ENCODE results near the gene LDHA. TPM values are rescaled to one million over a fixed set of nuclear protein-coding genes. Genes with fewer than 3 reads are reported as not detected.
A peak's percentile ranks its signal among the peaks of the same experiment; 100 is the strongest.

The LDHA gene
- total and polyA plus RNA-seq, 2 of the 13 experiments (the other 11 are each of a cell fraction or from before 2014, with no cell fraction given): 805 to 1,547 TPM

- TF ChIP-seq ZNF318 (CRISPR knock-in tag; IDR thresholded peaks at IDR 0.05): peak; percentile 73; the same call in 1 of the 2 replicates
- no peak for TF ChIP-seq ZBTB40 (IDR thresholded peaks at IDR 0.05)
- TF ChIP-seq ZBTB40 (CRISPR knock-in tag; IDR thresholded peaks at IDR 0.05): 0 out of 2 replicates have a peak, but pooled peaks have one; percentile 26
- no peak for TF ChIP-seq ATF1 (CRISPR knock-in tag; IDR thresholded peaks at IDR 0.05)
- TF ChIP-seq ZNF574 (CRISPR knock-in tag; IDR thresholded peaks at IDR 0.05): peak; percentile 82
- TF ChIP-seq TFDP2 (CRISPR knock-in tag; IDR thresholded peaks at IDR 0.05): peak; percentile 68
Measured at GRCh38 chr11:18395735-18396504, 1.6 kb downstream of the LDHA start (continued).
